Breast epithelium (tissue), 3 donors: ENCODE results near the gene MASP1.

Source experiments
- POLR2A ChIP-seq: fragments of 450-650 bp; IDR thresholded peaks from one replicate; pipeline ENCODE4 v1.6.1; 2016; ENCODE audit warnings: antibody characterized with exemption, mild to moderate bottlenecking, moderate library complexity
- POLR2AphosphoS5 ChIP-seq, 3 donors: sonication (generic); formaldehyde crosslinking; IDR thresholded peaks; one replicate each; pipeline ENCODE4 v1.6.1; 2017; ENCODE audit warnings: antibody characterized with exemption in 3 of 3
- TF ChIP-seq, protein P1 (sequence below), 3 donors: fragments of 450-650 bp; IDR thresholded peaks; one replicate each; pipeline ENCODE4 v1.5.1; 2016 to 2017; ENCODE audit warnings: antibody characterized with exemption in 3 of 3, mild to moderate bottlenecking in 3 of 3, moderate library complexity in 3 of 3

DNA sequence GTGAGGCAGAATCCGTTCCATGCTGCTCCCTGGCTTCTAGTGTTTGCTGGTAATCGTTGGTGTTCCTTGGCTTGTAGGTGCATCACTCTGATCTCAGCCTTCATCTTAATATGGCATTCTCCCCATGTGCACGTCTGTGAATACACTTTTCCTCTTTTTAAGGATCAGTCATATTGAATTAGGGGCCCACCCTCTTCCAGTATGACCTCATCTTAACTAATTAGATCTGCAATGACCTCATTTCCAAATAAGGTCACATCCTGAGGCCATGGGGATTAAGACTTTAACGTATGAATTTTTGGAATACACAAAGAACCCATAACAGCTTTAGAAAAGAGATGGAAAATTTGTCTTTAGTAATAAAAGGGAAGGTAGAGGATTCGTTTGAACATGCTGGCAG lies 34.1 kb upstream of the MASP1 start:
- TF ChIP-seq, protein P1, sequence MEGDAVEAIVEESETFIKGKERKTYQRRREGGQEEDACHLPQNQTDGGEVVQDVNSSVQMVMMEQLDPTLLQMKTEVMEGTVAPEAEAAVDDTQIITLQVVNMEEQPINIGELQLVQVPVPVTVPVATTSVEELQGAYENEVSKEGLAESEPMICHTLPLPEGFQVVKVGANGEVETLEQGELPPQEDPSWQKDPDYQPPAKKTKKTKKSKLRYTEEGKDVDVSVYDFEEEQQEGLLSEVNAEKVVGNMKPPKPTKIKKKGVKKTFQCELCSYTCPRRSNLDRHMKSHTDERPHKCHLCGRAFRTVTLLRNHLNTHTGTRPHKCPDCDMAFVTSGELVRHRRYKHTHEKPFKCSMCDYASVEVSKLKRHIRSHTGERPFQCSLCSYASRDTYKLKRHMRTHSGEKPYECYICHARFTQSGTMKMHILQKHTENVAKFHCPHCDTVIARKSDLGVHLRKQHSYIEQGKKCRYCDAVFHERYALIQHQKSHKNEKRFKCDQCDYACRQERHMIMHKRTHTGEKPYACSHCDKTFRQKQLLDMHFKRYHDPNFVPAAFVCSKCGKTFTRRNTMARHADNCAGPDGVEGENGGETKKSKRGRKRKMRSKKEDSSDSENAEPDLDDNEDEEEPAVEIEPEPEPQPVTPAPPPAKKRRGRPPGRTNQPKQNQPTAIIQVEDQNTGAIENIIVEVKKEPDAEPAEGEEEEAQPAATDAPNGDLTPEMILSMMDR (IDR thresholded peaks at IDR 0.05) = no peak
- no peak for TF ChIP-seq POLR2A
- no peak for TF ChIP-seq POLR2AphosphoS5 (IDR thresholded peaks at IDR 0.05)
